ENCODE measurements around the gene TSACC.
"Not testable (repeated sequence)": the region's sequence is repeated elsewhere in the genome, so short reads cannot be mapped to it uniquely, and the experiment has no call there.

Gene TSACC

DNA sequence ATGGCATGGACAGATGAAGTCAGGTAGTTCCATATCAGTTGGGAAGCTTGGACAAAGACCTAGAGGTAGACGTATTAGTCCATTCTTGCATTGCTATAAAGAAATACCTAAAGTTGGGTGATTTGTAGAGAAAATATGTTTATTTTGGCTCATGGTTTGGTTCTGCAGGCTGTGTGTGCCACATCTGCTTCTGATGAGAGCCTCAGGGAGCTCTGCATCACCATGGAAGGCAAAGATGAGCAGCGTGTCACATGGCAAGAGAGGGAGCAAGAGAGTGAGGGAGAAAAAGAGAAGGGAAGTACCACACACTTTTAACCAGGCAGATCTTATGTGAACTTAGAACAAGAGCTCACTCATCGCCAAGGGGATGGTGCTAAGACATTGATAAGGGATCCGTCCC, 9.0 kb downstream of the TSACC start:
- no peak for FAIRE-seq

DNA sequence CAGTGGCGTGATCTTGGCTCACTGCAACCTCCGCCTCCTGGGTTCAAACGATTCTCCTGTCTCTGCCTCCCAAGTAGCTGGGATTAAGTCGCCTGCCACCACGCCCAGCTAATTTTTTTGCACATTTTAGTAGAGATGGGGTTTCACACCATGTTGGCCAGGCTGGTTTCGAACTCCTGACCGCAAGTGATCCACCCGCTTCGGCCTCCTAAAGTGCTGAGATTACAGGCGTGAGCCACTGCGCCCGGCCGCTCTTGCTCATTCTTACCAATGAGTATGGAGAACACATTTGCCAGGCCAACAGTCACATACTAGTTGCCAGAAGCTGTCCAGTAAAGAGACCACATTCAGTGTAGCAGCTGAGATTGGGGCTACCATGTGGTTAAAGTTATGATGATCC, 14.2 kb downstream of the TSACC start:
- not testable (repeated sequence) for FAIRE-seq

DNA sequence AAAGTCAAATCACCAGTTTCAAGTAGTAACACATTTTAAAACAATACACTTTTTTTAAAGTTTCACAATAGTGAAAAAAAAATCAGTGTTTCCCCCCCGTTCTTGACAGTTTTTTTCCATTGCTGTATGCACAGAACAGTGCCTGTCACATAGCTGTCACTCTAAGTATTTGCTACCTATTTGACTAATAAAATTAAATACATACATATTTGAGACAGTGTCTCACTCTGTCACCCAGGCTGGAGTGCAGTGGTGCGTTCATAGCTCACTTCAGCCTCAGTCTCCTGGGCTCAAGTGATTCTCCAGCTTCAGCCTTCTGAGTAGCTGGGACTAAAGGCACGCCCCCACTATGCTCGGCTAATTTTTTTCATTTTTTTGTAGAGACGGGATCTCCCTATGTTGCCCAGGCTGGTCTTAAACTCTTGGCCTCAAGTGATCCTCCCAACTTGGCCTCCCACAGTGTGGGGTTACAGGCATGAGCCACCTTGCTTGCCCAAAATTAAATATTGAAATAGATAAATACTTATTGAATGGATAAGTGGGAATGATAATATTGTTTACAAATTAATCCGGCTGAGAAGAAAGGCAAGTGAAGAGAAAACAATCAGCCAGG, 18.0 kb downstream of the TSACC start:
- no peak for FAIRE-seq

DNA sequence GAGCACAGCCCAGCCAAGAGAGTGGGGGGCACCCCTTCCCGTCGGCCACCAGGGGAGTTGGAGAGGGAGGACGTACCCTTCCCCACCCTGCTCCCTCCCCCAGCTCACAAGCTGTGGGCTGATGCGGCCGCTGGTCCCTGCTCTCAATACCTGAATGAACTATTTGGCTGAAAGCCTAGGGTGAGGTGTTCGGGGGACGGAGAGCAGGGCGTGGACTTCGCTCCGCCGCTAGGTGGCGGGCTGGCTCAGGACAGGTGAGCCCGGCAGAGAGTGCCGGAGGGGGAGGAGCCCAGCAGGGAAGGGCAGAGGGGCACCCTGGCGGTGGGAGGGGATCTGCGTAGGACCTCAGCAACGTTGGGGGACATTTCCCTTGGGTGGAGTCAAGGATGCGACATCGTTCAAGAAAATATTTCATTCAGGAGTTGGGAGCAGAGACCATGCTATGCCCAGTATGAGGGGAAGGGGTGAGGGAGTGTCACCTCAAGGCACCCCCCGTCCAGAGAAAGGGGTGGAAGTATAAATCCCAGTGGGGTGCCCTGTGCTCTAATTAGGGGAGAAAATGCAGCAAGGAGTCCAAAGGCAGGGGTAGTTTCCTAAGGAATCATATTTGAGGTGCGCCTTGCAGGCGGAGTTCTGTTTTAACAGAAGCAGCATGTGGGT, 18.7 kb downstream of the TSACC start:
- no peak for FAIRE-seq

DNA sequence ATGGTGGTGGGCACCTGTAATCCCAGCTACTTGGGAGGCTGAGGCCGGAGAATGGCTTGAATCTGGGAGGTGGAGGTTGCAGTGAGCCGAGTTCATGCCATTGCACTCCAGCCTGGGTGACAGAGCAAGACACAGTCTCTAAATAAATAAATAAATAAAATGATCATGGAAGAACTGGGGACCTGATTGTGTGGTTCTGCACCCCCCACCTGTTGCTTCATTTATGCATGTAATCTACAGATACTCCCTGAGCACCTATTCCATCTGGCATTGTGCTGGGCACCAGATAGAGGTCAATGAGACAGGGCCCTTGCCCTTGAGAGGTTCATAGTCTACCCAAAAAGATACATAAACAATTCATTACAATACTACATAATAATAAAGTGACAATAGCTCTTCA, 19.7 kb downstream of the TSACC start:
- no peak for FAIRE-seq

DNA sequence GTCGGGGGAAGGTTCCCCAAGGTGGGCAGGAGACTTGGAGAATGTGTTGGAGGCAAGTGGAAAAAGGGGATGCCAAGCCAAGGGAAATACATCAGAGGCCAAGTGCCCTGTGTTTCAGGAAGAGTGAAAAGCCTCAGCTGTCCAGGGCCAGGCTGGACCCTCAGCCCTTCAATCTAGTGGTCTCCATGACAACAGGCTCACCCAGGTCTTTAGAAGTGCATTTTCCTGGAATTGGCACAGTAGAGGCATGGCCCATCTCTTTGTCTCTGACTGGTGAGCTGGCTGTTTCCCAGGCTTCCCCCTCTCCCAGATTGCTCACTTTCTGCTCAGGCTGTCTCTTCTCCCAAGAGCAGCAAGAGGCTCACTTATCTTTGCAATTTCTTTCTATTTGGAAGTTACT, 20.3 kb downstream of the TSACC start:
- no peak for FAIRE-seq

DNA sequence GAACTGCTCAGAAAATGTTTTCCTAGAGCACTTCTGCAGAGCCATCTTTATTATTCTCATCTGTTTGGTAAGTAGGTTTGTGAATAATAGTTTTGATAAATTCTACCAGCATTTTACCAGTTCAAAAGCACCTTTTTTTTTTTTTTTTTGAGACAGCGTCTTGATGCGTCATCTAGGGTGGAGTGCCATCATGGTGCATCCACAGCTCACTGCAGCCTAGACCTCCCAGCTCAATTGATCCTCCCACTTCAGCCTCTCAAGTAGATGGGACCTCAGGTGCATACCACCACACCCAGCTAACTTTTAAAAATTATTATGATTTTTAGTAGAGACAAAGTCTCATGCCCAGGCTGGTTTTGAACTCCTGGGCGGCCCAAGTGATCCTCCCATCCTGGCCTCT, 20.9 kb downstream of the TSACC start:
- no peak for FAIRE-seq

DNA sequence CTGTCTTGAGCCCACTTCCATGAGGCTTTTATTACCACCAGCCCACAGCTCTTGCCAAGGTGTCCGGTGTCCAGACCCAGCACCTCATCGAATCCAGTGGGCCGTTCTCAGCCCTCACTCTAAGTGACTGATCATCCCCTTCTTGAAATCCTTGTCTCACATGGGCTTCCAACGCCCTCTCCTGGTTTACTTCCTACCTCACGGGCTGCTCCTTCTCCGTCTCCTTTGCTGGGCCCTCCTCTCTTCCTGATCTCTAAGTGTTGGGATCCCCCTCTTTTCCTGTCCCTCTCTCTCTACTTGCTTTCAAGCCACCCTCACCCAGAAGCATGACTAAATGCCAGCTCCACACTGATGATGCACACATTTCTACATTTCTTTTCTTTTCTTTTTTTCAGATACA, 21.6 kb downstream of the TSACC start:
- FAIRE-seq: no peak

DNA sequence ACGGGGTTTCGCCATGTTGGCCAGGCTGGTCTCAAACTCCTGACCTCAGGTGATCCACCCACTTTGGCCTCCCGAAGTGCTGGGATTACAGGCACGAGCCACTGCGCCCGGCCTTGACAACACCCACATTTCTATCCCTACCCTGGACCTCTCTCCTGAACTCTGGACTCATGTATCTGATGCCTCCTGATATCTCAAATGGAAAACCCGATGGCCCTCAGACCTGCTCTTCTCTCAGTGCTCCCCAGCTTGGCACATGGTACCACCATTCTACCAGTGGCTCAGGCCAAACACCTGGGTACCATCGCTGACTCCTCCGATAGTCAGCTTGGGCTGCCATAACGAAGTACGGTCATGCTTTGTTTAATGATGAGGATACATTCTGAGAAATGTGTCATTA, 22.2 kb downstream of the TSACC start:
- FAIRE-seq: no peak

DNA sequence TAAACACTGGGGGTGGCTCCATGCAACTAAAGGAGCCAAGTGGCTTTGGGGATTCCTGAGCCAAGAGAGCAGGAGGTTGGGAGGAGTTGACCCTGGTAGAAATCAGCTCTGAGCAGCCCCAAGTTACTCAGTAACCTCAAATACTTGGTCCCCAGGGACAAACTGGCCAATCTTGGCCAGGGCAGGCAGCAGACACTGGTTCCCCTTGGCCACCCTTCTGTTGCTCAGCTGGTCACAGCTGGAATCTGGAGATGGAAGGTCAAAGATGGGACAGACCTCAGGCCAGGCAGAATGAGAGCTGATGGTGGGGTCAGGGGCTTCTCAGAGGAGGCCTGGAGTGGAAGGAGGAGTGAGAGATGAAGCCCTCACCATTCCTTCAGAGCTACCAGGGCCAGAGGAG, 27.4 kb downstream of the TSACC start:
- no peak for FAIRE-seq

DNA sequence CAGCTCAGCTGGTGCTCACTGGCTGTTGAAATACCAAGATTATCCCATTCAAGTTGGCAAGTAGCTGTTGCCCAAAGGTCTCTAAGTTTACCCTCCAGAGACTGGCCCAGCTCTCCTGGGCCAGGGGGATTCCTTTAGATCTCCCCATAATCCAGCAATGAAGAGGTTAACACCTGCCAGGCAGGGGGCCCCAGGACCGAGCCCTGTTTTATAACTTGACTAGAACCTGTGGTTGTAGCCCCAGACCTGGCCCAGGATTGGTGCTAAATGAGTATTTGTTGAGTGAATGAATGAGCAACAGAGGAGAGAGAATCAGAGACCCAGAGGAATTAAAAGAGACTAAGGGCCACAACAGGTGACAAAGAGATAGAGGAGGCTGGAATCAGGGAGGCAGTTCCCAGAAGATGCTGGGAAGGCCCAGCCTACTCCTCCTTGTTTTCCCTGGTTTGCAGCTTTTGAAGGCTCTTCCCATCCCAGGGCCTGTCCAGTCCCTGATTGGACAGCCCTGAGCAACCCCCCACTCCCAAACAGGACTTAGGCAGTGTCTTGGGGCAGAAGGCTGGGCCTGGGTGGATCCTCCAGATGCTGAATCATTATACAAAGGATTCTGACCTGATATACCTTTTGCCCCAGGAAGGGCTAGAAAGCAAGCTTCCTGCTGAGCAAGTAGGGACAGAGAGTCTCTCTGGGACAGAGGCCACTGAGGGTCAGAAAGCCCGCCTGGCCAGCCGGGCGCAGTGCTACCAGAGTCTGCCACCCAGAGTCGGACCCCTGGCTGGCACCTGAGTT, 28.2 kb downstream of the TSACC start:
- no peak for FAIRE-seq

DNA sequence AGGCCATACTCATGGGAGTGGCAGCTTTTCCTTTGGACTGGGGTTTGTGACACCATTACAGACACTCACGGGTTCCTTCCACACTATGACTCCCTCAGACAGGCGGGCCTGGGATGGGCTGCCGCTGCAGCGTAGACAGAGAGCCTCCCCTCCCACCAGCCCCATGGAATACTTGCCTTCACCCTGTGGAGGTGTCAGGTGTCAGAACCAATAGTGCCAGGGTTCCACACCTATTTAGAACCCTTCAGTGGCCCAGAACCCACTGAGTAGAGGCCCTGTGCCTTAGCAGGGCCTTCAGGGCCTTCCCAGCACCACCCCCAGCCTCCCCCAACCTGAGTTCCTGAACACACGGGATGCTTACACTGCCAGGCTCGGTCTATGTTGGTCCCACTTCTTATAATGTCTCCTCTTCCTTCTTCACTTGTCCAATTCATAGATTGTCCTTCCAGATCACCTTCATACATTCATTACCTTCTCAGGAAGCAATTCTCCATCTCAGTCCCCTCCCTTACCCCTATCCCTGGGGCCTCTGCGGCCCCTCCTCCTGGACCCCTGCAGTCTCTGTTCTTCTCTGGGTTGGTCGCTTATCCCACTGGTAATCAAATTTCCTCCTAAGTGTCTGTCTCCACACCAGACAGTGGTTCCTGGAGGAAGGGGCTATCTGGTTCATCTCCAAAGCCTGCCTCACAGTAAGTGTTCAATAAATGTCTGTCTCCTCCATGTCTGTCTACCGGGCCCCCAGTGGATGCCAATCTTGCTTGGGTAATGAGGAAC, 29.2 kb downstream of the TSACC start:
- FAIRE-seq: no peak

DNA sequence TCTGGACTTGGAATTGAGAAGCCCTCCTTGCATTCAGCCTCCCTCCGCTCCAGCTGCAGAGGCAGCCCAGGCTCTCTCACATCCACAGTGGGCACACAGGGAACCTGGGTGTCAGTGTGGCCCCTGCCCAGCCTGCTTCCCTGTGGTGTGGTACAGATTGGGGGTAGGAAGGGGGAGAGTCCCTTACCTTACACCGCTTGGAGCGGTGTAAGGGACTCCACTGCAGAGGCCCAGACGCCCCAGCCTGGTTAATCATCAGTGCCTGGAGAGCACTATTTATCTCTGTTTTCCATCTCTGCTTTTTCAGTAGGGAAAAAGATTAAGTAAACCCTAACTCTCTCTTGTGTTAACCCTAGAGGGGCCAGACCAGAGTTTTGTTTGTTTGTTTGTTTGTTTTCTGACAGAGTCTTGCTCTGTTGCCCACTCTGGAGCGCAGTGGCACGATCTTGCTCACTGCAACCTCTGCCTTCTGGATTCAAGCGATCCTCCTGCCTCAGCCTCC, 29.9 kb downstream of the TSACC start:
- FAIRE-seq: no peak

DNA sequence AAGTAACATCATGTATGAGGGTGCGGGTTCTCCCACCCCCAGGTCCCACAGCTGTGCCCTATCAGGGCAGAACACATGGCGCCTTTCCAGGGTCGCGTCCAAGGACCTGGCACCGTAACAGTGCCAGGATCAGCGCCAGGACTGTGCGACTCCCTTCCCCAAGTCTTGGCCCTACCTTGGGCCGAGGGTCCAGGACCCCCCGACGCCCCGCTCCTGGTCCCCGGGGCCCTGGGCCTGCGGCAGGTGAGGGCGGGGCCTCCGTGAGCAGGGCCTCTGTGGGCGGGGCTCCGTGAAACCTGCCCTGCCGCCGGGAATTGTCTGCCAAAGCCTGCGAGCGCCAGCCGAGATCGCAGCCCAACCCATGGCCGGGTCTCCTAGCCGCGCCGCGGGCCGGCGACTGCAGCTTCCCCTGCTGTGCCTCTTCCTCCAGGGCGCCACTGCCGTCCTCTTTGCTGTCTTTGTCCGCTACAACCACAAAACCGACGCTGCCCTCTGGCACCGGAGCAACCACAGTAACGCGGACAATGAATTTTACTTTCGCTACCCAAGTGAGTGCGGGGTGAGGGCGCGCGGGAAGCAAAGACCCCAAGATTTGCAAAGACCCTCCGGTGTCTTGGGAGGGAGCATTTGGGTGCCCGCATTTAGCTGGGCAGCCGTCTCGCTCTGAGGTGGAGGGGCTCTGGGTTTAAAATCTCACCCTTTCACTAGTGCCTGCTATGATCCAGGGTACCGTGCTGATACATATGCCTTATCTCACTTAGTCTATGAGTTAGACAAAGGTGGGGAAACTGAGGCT, 30.8 kb downstream of the TSACC start, which contains the start of gene RHBG:
RHBG (plus strand) TSS at position 323 of the 796 bp plus-strand sequence; CDS start at position 362, 39 bp downstream.
- FAIRE-seq: no peak

DNA sequence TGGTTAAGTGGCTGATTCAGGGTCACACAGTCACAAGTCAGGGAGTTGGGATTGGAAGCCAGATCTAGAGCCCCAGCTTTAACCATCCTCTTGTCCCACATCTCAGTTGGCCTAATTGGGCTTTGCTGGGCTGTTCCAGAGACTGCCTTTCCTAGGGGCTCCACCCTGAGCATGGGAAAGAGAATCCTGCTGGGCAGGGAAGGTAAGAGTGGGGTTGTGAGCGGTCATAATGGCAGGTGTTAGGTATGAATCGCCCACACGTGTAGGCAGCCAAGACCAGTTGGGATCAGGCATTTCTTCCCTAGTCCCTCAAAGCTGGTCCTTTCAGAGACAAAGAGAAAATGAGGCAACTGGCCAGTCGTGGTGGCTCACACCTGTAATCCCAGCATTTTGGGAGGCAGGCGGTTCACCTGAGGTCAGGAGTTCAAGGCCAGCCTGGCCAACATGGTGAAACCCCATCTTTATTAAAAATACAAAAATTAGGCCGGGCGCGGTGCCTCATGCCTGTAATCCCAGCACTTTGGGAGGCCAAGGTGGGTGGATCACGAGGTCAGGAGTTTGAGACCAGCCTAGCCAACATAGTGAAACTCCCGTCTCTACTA, 31.5 kb downstream of the TSACC start:
- FAIRE-seq: not testable (repeated sequence)

DNA sequence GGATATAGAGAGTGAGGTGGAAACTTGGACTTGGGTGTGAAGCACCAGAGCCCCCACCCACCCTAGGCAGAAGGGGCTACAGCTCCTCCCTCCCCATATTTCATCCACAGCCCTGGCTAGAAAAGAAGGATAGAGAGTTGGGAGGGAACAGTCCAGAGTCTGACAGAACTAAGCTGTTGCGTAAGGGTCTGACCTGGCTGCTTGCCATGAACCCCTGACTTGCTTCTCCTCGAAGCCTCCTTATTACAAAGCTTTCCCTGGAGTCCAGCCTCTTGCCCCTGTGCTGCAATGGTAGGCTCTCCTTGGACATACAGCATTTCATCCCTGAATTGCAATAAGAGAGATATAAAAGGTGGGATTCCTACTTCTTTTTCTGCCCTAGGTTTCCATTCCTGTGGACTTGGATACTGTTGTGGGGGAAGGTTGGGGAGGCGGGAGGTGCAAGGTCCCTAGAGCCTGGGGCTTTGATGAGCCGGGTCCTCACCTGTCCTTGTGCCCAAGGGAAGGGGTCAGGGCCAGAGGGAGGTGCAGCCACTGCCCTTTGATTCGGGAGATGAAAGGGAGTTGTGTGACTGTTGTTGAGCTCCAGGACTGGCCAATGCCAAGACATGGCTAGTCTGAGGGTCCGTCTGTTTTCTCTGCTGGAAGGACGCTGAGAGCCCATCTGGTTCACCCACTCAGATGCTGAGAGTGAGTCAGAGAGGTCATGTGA, 33.4 kb downstream of the TSACC start:
- no peak for FAIRE-seq

DNA sequence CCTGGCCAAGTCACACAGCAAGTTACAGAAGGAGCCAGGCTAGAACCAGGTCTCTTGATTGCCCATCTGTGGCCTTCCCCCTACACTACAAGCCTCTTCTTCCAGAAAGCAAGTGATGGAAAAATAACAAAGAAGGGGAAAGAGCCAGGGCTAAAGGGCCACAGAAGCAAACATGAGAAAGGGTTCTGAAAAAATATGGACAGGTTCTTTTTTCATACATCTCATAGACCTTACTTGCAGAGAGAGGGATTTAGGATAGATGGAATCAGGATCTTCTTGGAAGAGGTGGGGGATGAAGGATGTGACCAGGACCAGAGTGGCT, 33.9 kb downstream of the TSACC start:
- FAIRE-seq: no peak

DNA sequence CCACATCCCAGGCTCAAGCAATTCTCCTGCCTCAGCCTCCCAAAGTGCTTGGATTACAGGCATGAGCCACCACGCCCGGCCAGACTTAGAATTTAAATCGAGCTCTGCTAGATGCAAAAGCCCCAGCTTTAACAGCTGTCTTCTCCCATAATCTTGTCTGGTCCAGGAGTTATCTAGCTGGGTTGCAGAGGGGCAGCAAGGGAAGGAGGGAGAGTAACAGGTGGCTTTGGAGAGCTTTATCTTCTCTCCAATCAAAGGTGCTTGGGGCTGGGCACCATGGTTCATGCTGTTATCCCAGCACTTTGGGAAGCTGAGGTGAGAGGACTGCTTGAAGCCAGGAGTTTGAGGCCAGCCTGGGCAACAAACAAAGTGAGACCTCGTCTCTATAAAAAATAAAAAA, 34.5 kb downstream of the TSACC start:
- no peak for FAIRE-seq

DNA sequence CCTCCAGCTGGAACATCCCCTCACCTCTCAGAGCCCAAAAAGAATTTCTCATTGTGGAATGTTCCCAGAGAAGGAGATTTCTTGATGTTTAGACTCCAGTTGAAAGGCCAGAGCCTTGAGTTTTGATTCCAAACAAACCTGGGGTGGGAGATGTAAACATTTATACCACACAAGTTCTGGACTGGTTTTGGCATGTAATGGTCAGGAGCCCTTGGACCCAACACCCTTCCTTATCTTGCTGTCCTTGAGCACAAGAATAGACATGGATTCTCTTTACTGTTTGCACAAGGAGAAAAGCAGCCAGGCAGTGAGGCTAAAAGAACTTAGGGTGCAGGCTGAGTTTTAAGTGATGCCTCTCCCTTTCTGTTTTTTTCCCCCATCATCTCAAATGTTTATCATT, 35.2 kb downstream of the TSACC start:
- FAIRE-seq: no peak

DNA sequence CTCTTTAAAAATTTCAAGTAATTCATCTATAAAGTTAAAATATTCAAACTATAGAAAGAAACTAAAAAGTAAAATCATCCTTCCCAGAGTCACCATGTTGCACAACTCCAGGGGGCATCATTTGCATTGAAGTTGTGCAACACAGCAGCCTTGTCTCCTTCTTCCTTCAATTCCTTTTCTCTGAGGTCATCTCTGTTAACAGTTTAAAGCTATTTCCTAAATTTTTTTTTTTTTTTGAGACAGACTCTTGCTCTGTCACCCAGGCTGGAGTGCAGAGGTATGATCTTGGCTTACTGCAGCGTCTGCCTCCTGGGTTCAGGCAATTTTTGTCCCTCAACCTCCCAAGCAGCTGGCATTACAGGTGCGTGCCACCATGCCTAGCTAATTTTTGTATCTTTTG, 37.8 kb downstream of the TSACC start:
- FAIRE-seq: no peak
